Spleen (tissue), 11 donors: ENCODE data around the gene MLLT10. TPM values are rescaled to one million over a fixed set of nuclear protein-coding genes. Genes with fewer than 3 reads are reported as not detected.
"Not testable (repeated sequence)": the region's sequence is repeated elsewhere in the genome, so short reads cannot be mapped to it uniquely, and the experiment has no call there.

Experiments used
- DNase-seq: peaks from one replicate; pipeline ENCODE4 v3.0.0-alpha.2; 2020
- H3K27ac ChIP-seq, 8 donors: fragments of 200-600 bp; sonication (generic) in 7 of 8; 1 replicate in 4 of 8; 2 replicates in 4 of 8; pipeline versions ENCODE4 v1.5.0 to v1.8.0; 2016 to 2021; ENCODE audit warnings: inconsistent platforms in 4 of 8, mild to moderate bottlenecking in 4 of 8, moderate library complexity in 1 of 8
- H3K27me3 ChIP-seq, 7 donors: fragments of 200-600 bp; sonication (generic) in 6 of 7; replicated peaks in 1 of 7; 1 replicate in 4 of 7; 2 replicates in 3 of 7; pipeline versions ENCODE4 v1.5.0 to v1.8.0; 2016 to 2021; ENCODE audit warnings: inconsistent platforms in 3 of 7, mild to moderate bottlenecking in 1 of 7
- H3K36me3 ChIP-seq, 6 donors: fragments of 200-600 bp; sonication (generic) in 5 of 6; 1 replicate in 4 of 6; 2 replicates in 2 of 6; pipeline versions ENCODE4 v1.5.0 to v1.8.0; 2016 to 2021; ENCODE audit warnings: inconsistent platforms in 2 of 6
- H3K4me1 ChIP-seq, 6 donors: fragments of 200-600 bp; sonication (generic) in 5 of 6; 1 replicate in 3 of 6; 2 replicates in 3 of 6; pipeline versions ENCODE4 v1.5.0 to v1.8.0; 2016 to 2021; ENCODE audit warnings: inconsistent platforms in 3 of 6
- H3K4me3 ChIP-seq, 8 donors: fragments of 200-600 bp; sonication (generic) in 7 of 8; 1 replicate in 4 of 8; 2 replicates in 4 of 8; pipeline versions ENCODE4 v1.5.0 to v1.8.0; 2016 to 2021; ENCODE audit warnings: inconsistent platforms in 4 of 8, mild to moderate bottlenecking in 4 of 8, moderate library complexity in 2 of 8
- H3K9me3 ChIP-seq, 8 donors: fragments of 200-600 bp; sonication (generic) in 7 of 8; 1 replicate in 4 of 8; 2 replicates in 4 of 8; pipeline versions ENCODE4 v1.5.0 to v1.8.0; 2016 to 2021; ENCODE audit warnings: inconsistent platforms in 4 of 8
- POLR2A ChIP-seq, 3 donors: fragments of 450-650 bp; IDR thresholded peaks; one replicate each; pipeline ENCODE4 v1.5.1; 2017; ENCODE audit warnings: antibody characterized with exemption in 3 of 3, mild to moderate bottlenecking in 1 of 3
- POLR2AphosphoS5 ChIP-seq, 3 donors: sonication (generic); formaldehyde crosslinking; IDR thresholded peaks; one replicate each; pipeline ENCODE4 v1.5.1; 2017; ENCODE audit warnings: antibody characterized with exemption in 3 of 3
- WGBS, 5 donors: extraction: QIAGEN DNeasy Blood & Tissue Kit in 3 of 5; methylation state at CpG; one replicate each; pipeline versions ENCODE4 v1.1.5 to v1.1.7; 2013 to 2018; 5-methylcytosine and 5-hydroxymethylcytosine counted together
- intact Hi-C: fragments of 100-400 bp; cut with DNase I; formaldehyde crosslinking; loops from one replicate; pipeline ENCODE4 v1.15.0; 2023; ENCODE audit warnings: low total_unique reads
- polyA plus RNA-seq, 3 donors: library from polyadenylated mRNA; stranded (reverse); fragments of 200-250 nt; gene quantifications; one replicate each; pipeline ENCODE4 v1.2.1, GENCODE V29; 2013
- total RNA-seq, 7 donors: library from RNA; depleted of rRNA in 3 of 7; stranded (reverse); fragments of >200 nt in 3 of 7; fragmentation: NEBNext Ultra II Directional in 4 of 7; extraction: Animal tissue kit (Norgen Biotek cat#: 25700) in 4 of 7; gene quantifications; one replicate each; pipeline versions ENCODE4 v1.1.0 to v1.2.1, GENCODE V29; 2016 to 2021
- TF ChIP-seq, protein P1 (sequence below), 11 experiments: fragments of 200-600 bp in 7 of 11; fragments of 450-650 bp in 4 of 11; sonication (generic) in 4 of 11; IDR thresholded peaks in 8 of 11; conservative IDR thresholded peaks in 3 of 11; 1 replicate in 7 of 11; 2 replicates in 4 of 11; pipeline versions ENCODE4 v1.4.0 to v1.8.0; 2016 to 2021; ENCODE audit warnings: antibody characterized with exemption in 11 of 11, inconsistent platforms in 4 of 11, mild to moderate bottlenecking in 1 of 11
- donor health status: healthy with polysubstance abuse.
- donor health status: DM: no; HTN: no; CAD: no; lungs with moderate emphysema.
- donor health status: DM: no; HTN: no; CAD: no.
- donor health status: Bipolar disorder and iron deficiency.
- donor health status: healthy.
- donor health status: DM: no; HTN: no; CAD: no.
- donor health status: DM: yes; HTN: yes; CAD: no.

Gene MLLT10
- total and polyA plus RNA-seq, 10 donors: 9.5 to 58.1 (median 43.0) TPM

DNA sequence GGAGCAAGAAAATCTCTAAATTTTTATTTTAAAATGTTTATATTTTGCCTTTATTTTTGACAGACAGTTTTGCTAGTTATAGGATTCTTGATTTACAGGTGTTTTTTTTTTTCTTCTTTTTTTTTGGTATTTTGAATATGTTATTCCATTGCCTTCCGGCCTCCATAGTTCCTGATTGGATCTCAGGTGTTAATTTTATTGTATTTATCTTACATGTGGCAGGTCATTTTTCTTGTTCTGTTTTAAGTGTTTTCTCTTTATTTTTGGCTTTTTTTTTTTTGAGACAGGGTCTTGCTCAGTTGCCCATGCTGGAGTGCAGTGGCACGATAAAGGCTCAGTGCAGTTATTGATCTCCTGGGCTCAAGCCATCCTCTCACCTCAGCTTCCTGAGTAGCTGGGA, 73.9 kb downstream of the MLLT10 start:
- Histone ChIP-seq H3K4me1 (peaks cover 0 to 8% (median 0%) of the 10 kb centered on the region in 6 donors), H3K4me3 (no peak overlapping the region), H3K9me3 (peaks cover 0 to 7% (median 0%) of the 10 kb centered on the region in 8 donors), H3K27me3 (no peaks in the 10 kb centered on the region), H3K36me3 (peaks cover 0 to 45% (median 3%) of the 10 kb centered on the region in 6 donors), H3K27ac (no peak overlapping the region)
- no peak for DNase-seq
- 91 to 100% (median 93%) methylated on average over 2 of the region's 2 CpGs for WGBS, 5 donors
- intact Hi-C loops: no loop called here
- TF ChIP-seq POLR2AphosphoS5 (IDR thresholded peaks at IDR 0.05): no peak
- TF ChIP-seq, protein P1, sequence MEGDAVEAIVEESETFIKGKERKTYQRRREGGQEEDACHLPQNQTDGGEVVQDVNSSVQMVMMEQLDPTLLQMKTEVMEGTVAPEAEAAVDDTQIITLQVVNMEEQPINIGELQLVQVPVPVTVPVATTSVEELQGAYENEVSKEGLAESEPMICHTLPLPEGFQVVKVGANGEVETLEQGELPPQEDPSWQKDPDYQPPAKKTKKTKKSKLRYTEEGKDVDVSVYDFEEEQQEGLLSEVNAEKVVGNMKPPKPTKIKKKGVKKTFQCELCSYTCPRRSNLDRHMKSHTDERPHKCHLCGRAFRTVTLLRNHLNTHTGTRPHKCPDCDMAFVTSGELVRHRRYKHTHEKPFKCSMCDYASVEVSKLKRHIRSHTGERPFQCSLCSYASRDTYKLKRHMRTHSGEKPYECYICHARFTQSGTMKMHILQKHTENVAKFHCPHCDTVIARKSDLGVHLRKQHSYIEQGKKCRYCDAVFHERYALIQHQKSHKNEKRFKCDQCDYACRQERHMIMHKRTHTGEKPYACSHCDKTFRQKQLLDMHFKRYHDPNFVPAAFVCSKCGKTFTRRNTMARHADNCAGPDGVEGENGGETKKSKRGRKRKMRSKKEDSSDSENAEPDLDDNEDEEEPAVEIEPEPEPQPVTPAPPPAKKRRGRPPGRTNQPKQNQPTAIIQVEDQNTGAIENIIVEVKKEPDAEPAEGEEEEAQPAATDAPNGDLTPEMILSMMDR (IDR thresholded peaks at IDR 0.05 in 8 of 11, conservative IDR thresholded peaks at IDR 0.05 in 3 of 11): no peak
- no peak for TF ChIP-seq POLR2A (IDR thresholded peaks at IDR 0.05)

DNA sequence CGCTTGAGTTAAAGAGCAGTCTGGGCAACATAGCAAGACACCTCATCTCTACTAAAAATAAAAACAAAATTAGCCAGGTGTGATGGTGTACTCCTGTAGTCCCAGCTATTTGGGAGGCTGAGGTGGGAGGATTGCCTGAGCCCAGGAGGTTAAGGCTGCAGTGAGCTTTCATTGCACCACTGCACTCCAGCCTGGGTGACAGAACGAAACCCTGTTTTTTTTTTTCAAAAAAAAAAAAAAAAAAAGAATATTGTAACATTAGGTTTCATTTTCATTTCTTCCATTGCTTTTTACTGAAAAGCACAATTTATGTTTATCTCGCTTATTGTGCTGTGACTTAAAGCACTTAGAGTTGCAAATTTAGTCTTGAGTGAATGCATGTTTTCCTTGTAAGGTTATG, 80.0 kb downstream of the MLLT10 start:
- intact Hi-C loops: no loop called here
- Histone ChIP-seq H3K4me3 (no peak overlapping the region), H3K4me1 (peaks cover 0 to 15% (median 2%) of the 10 kb centered on the region in 6 donors), H3K36me3 (peaks cover 0 to 43% (median 6%) of the 10 kb centered on the region in 6 donors), H3K27ac (no peak overlapping the region), H3K27me3 (no peaks in the 10 kb centered on the region), H3K9me3 (no peaks in the 10 kb centered on the region)
- 71 to 78% (median 76%) methylated on average over 3 of the region's 3 CpGs for WGBS, 5 donors
- no peak for TF ChIP-seq POLR2A (IDR thresholded peaks at IDR 0.05)
- no peak for TF ChIP-seq POLR2AphosphoS5 (IDR thresholded peaks at IDR 0.05)
- TF ChIP-seq, protein P1 (IDR thresholded peaks at IDR 0.05 in 8 of 11, conservative IDR thresholded peaks at IDR 0.05 in 3 of 11): no peak
- DNase-seq: no peak

DNA sequence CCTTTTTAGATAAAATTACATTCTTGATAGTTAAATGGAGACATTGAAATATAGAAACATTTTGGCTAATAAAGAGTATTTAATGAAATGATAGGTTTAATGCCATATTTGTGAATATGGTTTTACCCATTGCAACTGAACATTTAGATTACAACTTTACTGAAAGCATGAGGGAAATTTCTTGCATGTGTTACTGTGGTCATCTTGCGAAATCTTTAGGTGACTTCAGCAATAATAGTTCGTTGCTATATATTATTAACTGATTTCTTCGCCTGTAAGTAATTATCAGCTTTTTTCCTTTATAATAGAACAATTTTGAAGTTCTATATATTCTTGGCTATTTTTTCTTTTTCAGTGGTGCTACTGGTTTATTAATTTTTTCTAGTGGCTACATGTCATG, 83.2 kb downstream of the MLLT10 start:
- 60 to 90% (median 78%) methylated on average over 3 of the region's 3 CpGs for WGBS, 5 donors
- Histone ChIP-seq H3K27me3 (no peaks in the 10 kb centered on the region), H3K4me1 (peaks cover 0 to 15% (median 2%) of the 10 kb centered on the region in 6 donors), H3K36me3 (peaks cover 0 to 63% (median 10%) of the 10 kb centered on the region in 6 donors), H3K27ac (no peak overlapping the region), H3K9me3 (peaks cover 0 to 3% (median 0%) of the 10 kb centered on the region in 8 donors), H3K4me3 (no peak overlapping the region)
- TF ChIP-seq POLR2A (IDR thresholded peaks at IDR 0.05): no peak
- TF ChIP-seq POLR2AphosphoS5 (IDR thresholded peaks at IDR 0.05): no peak
- TF ChIP-seq, protein P1 (IDR thresholded peaks at IDR 0.05 in 8 of 11, conservative IDR thresholded peaks at IDR 0.05 in 3 of 11): no peak
- DNase-seq: no peak
- intact Hi-C loops: no loop called here

DNA sequence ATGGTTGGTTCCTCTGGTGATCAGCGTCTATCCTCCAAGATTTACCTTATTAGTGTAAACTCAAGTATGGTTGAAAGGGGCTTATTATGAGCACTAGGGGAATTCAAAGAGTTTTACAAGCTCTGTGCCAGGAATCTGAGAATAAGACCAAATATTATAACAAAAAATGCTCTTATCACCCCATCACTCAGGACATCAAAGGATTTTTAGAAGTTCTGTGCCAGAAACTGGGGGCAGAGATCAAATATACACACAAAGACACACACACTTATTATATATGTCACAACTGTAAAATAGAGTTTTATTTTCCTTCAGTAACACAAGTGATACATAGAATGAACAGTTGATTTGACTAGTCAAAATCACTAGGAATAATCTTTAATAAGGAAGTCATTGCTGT, 89.3 kb downstream of the MLLT10 start:
- TF ChIP-seq, protein P1 (IDR thresholded peaks at IDR 0.05 in 8 of 11, conservative IDR thresholded peaks at IDR 0.05 in 3 of 11): no peak
- Histone ChIP-seq H3K27me3 (no peaks in the 10 kb centered on the region), H3K27ac (no peak overlapping the region), H3K4me3 (no peak overlapping the region), H3K9me3 (peaks cover 0 to 3% (median 0%) of the 10 kb centered on the region in 8 donors), H3K36me3 (peaks cover 0 to 81% (median 5%) of the 10 kb centered on the region in 6 donors), H3K4me1 (peaks cover 0 to 11% (median 2%) of the 10 kb centered on the region in 6 donors)
- 81 to 95% (median 94%) methylated on average over 1 of the region's 1 CpG for WGBS, 5 donors
- no peak for DNase-seq
- intact Hi-C loops: no loop called here

DNA sequence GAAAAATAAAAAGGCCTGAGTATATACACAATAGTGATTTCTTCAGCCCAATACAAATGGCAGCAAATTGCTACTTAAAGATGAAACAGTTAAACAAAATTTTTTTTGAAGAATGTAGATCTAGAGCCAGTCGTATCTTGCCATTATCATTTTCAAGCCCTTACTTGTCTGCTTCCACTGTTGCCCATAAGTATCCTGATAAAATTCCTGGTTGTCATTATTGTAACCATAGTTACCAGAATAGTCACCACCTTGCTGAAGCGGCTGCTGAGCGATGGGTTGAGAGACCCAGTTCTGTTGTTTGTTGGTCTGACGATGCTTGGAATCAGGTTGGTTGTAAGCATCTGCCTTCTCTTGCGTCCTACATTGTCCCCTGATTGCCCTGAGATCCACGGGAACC, 90.4 kb downstream of the MLLT10 start:
- Histone ChIP-seq H3K36me3 (peaks cover 0 to 80% (median 5%) of the 10 kb centered on the region in 6 donors), H3K27ac (peak overlapping the region in 3 of 8 donors; percentile 1 to 43 (median 19)), H3K4me1 (peaks cover 0 to 11% (median 2%) of the 10 kb centered on the region in 6 donors)
- H3K9me3 ChIP-seq, DNase-seq, H3K4me3 ChIP-seq, H3K27me3 ChIP-seq, intact Hi-C loops: not testable (repeated sequence)
- WGBS, 5 donors: 90 to 98% (median 92%) methylated on average over 6 of the region's 6 CpGs
